ENCODE measurements around the gene SIPA1L3. TPM values are rescaled to one million over a fixed set of nuclear protein-coding genes. Genes with fewer than 3 reads are reported as not detected.

SIPA1L3 gene
- total RNA-seq, 1 experiment from 2014 or later, result 4.4 TPM

DNA sequence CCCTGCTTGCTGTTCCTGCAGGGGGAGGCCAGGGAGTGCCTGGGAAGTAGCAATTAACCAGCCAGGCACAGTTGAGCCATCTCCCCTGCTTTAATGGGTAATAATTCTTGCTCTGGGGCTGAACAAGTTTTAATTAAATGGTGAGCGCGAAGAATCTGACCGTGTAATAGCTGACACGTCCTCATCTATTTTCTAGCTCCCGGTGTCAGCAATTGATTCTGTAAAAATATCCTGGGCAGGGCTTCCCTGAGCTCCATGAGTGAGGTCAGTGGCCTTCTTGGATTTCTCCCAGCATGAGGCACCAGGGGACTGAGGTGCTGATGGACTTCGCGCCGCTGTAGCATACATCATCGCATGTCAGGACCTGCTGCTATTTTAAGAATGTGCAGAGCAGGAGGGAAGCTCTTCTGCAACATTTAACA lies 26.9 kb downstream of the SIPA1L3 start:
- DNase-seq (ENCODE audit: low read depth, low spot score), result no peak
- in situ Hi-C loops (cut with HindIII; ENCODE audit: low pct_unique_long_range_greater_than_20kb, low sequenced_read_pairs), result no loop called here

DNA sequence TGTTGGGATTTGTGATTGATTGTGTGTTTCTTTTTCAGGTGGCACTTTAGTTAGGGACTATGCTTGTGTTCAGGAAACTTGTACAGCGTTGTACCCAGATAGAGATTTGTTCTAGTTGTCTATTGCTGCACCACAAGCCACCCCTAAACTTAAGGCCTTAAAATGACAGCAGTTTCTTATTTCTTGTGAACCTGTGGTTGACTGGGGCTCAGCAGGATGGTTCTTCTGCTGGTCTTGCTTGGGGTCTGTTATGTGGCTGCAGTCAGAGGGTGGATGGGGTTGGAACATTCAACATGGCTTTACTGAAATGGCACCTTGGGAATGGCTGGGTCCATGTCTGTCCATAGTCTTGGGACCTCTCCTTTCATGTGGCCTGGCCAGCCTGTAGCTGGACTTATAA lies 28.3 kb downstream of the SIPA1L3 start:
- no peak for DNase-seq (ENCODE audit: low read depth, low spot score)
- in situ Hi-C loops (cut with HindIII; ENCODE audit: low pct_unique_long_range_greater_than_20kb, low sequenced_read_pairs), result no loop called here

DNA sequence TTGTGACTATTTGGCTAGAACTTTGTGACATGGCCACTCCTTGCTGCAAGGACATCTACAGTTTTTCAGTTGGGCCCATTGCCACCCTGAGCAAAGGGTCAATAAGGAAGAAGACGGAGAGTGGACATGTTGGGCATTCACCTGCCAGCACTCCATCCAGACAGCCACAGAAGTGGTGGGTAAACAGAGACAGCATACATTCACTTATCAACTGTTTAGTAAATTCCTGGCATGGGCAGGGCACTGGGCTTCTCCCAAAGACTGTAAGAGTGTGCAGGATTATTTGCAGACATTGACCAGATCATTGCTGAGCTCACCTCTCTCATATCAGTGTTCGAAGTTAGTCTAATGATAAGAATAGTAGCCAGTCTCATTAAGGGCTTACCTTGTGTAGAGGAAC lies 29.2 kb downstream of the SIPA1L3 start:
- DNase-seq (ENCODE audit: low read depth, low spot score), result no peak
- in situ Hi-C loops (cut with HindIII; ENCODE audit: low pct_unique_long_range_greater_than_20kb, low sequenced_read_pairs), result no loop called here

DNA sequence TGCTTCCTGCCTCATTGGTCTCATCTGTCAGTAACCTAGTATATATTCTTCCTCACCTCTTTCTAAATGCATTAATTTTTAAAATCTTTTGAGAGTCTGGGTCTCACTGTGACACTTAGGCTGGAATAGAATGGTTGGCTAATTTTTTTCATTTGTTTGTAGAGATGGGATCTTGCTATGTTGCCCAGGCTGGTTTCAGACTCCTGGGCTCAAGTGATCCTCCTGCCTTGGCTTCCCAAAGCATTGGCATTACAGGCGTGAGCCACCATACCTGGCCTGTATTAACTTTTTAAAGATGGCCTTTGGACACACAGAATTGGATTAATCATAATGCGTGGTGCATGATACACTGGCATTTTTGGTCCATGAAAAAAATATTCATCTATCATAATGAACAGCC lies 29.9 kb downstream of the SIPA1L3 start:
- in situ Hi-C loops (cut with HindIII; ENCODE audit: low pct_unique_long_range_greater_than_20kb, low sequenced_read_pairs), result no loop called here
- DNase-seq (ENCODE audit: low read depth, low spot score), result no peak

DNA sequence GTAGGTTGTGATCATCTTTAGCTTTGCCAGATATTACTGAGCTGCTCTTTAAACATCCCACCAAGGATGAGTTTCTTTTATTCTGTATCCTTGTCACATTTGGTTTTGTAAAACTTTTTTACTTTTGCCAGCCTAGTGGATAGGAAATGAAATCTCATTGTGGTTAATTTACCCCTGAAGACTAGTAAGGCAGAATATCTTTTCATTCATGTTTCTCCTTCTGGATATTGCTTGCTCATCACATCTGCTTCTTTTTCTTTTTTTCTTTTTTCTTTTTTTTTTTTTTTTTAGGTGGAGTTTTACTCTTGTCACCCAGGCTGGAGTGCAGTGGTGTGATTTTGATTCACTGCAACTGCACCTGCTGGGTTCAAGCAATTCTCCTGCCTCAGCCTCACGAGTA lies 31.3 kb downstream of the SIPA1L3 start:
- no peak for DNase-seq (ENCODE audit: low read depth, low spot score)
- in situ Hi-C loops (cut with HindIII; ENCODE audit: low pct_unique_long_range_greater_than_20kb, low sequenced_read_pairs), result no loop called here

DNA sequence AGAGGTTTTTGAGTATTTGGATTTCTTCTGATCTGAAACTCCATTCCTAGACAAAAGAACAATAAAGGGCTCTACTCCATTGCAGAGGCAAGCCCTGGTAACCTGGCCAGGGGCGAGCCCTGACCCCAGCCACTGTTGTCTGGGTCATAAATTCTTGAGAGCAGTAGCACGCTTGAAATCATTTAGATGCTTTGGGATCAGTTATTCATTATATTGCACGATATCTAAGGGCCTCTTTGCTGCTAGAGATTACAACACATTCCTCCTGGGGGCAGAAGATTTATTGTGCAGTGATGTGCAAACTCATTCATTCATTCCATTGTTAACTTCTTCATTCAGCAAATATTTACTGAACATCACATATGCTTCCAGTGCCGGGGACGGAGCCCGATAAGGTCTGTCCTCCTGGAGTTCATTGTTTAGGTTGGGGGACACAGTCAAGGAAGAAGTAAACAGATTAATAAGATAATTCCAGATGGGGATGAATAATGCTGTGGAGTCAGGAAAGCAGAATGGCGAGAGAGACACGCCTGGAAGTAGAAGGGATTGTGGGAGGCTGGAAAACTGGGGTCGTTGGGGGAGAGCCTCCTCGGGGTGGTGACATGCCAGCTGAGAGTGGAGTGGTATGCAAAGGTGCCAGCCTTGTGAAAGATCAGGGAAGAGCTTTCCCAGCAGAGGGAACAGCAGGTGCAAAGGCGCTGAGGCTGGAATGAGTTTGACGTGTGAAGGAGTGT lies 34.9 kb downstream of the SIPA1L3 start:
- in situ Hi-C loops (cut with HindIII; ENCODE audit: low pct_unique_long_range_greater_than_20kb, low sequenced_read_pairs), result no loop called here
- DNase-seq (ENCODE audit: low read depth, low spot score), result no peak

DNA sequence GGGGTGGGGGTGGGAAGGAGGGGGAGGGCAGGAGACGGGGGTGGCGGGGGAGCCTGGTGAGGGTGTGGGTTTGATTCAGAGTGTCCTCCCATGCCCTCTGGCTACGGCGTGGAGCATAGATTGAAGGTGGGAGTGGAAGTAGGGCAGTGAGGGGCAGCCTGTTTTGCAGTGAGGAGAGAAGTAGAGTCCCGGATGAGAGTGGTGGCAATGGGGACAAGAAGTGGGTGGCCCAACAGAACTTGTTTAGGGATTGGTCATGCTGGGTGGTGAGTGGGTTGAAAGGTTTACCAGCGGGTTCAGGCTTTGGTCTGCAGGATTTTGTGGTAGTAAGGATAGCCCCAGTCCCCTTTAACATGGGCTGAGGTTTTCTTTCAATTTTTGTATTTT lies 35.5 kb downstream of the SIPA1L3 start:
- DNase-seq (ENCODE audit: low read depth, low spot score), result no peak
- in situ Hi-C loops (cut with HindIII; ENCODE audit: low pct_unique_long_range_greater_than_20kb, low sequenced_read_pairs), result no loop called here

DNA sequence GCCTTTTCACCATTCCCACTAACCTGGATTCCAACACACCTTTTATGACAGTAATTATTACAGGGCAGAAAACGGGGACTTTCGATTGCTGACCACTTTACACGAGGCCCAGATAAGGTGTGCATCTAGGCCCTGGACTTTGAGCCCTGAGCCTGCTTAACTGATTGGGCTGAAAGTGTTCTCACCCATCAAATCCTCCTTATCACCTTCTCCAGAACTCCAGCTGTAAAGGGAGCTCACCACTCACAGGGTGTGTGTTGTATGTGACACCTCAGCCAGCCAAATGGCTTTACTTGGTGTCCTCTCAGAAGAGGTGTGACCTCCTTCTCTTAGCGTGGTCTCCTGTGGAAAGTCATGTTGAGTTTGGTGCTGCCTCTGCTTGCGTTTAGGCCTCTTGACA lies 36.5 kb downstream of the SIPA1L3 start:
- no peak for DNase-seq (ENCODE audit: low read depth, low spot score)
- in situ Hi-C loops (cut with HindIII; ENCODE audit: low pct_unique_long_range_greater_than_20kb, low sequenced_read_pairs), result no loop called here

DNA sequence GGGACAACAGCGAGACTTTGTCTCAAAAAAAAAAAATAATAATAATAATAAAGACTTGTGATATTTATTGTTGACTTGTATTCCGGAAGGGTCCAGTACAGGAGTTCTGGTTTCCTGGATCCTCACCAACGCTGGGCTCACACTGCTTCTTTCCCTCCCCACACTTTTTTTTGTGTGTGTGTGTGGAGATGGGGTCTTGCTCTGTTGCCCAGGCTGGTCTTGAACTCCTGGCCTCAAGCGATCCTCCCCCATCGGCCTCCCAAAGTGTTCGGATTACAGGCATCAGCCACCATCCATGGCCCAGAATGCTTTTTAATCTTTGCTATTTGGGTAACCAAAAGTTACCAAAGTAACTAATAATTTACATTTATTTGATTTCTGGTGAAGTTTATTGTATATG lies 39.1 kb downstream of the SIPA1L3 start:
- no peak for DNase-seq (ENCODE audit: low read depth, low spot score)
- in situ Hi-C loops (cut with HindIII; ENCODE audit: low pct_unique_long_range_greater_than_20kb, low sequenced_read_pairs), result no loop called here

DNA sequence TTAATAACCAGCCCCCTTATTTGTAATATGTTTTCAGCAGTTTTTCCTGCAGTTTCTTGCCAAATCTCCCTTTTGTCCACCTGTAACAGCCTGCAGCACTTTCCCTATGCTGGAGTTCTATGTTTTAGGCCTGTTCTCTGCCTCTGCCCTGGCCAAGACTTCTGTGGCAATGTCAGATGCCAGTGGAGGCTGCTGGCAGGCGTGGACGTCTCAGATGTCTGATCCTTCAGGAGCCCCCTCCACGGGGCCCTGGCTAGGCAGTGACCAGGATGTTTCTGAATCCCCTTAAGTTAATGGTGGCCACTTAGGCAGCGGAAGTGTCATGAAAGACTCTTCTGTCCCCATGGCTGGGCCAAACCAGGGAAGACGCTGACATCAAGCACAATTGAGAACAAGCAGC lies 40.8 kb downstream of the SIPA1L3 start:
- in situ Hi-C loops (cut with HindIII; ENCODE audit: low pct_unique_long_range_greater_than_20kb, low sequenced_read_pairs), result no loop called here
- DNase-seq (ENCODE audit: low read depth, low spot score), result no peak

DNA sequence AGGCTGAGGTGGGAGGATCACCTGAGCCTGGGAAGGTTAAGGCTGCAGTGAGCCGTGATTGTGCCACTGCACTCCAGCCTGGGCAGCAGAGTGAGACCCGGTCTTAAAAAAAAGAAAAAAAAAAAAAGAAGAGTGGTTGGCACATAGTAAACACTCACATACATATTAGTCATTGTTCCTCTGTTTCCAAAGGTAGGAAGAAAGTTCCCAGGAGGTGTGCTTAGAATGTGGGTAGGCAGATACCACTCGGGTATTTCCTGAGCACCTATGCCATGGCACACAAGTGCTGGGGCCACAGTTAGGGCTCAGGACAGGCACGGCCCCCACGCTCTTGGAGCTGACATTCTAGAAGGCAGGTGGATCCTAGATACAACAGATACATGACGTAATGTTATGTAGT lies 41.4 kb downstream of the SIPA1L3 start:
- in situ Hi-C loops (cut with HindIII; ENCODE audit: low pct_unique_long_range_greater_than_20kb, low sequenced_read_pairs), result no loop called here
- no peak for DNase-seq (ENCODE audit: low read depth, low spot score)

DNA sequence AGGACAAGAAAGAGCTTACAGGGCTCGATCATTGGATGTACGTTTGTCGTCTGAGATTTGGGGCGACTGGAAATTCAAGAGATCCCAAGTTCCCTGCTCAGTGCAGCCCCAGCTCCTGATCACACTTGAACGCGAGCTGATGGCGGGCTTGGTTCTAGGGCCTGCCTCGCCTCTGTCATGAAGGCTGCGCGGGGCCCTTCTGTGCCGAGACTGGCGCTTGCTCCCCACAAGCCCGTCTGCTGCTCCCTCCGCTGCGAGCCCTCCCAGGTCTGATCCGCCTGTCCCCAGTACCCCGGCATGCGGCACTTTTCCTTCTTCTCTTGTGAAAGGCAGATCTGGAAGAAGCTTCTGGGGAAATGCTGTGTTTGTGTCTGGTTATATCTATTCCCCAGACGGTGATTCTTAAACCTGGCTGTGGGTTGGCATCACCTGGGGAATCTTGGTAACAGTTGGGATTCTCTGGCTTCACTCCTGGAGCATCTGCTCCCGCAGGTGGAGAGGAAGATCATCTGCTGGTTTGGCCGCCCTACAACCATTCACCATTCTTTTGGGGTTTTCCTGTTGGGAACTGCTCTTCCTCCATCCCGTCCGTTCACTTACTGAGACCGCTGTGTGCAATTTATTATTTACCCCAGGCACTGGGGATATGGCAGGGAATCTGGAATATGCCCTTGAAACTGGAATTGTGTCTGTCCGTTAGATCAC lies 43.6 kb downstream of the SIPA1L3 start:
- in situ Hi-C loops (cut with HindIII; ENCODE audit: low pct_unique_long_range_greater_than_20kb, low sequenced_read_pairs), result no loop called here
- no peak for DNase-seq (ENCODE audit: low read depth, low spot score)

DNA sequence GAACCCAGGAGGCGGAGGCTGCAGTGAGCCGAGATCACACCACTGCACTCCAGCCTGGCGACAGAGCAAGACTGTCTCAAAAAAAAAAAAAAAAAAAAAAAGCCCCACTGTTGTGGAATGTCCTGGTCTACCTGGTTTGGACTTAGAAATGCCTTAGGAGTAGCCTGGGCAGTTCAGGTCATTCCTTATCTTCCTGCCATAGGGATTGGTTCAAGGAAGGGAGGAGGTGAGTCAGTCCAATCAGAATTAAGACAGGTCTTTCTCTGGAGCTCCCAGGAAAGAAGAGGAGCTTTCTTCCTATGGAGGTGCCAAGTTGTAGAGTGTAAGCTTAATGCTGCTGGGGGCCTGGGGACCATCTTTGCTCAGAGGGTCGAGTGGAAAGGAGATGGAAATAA lies 44.8 kb downstream of the SIPA1L3 start:
- in situ Hi-C loops (cut with HindIII; ENCODE audit: low pct_unique_long_range_greater_than_20kb, low sequenced_read_pairs), result no loop called here
- DNase-seq (ENCODE audit: low read depth, low spot score), result no peak

DNA sequence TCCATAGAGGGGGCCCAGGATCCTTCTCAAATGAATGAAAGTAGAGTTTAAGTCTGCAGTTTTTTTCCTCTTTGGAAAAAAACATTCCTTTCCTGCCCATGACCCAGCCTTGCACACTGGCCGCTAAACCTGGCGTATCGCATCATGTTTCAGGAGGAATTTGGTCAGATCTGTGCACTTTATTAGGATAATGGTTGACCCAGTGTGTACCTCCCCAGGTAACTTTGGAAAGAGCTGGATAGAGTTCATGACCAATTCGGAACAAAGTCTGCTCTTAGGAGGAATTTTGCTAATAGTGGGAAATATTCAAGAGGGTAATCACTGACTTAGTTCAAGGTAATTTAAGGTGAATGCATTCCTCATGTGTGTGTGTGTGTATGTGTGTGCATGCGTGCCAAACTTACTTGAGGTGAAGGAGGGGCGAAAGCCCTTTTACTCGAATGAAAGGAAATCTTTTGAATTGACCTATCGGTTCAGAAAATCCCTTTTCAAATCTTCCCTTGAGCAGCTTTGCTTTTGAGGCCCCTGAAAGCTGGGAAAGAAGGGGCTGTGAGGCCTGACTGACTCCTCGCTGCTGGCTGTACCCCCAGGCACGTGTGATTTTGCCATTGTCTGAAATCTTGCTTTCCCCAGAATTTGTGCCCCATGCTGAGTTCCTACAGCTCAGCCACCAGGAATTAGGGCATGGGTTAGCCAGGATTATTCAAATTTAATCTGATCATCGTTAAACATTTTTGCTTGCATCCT lies 46.3 kb downstream of the SIPA1L3 start:
- DNase-seq (ENCODE audit: low read depth, low spot score), result no peak
- in situ Hi-C loops (cut with HindIII; ENCODE audit: low pct_unique_long_range_greater_than_20kb, low sequenced_read_pairs), result no loop called here

DNA sequence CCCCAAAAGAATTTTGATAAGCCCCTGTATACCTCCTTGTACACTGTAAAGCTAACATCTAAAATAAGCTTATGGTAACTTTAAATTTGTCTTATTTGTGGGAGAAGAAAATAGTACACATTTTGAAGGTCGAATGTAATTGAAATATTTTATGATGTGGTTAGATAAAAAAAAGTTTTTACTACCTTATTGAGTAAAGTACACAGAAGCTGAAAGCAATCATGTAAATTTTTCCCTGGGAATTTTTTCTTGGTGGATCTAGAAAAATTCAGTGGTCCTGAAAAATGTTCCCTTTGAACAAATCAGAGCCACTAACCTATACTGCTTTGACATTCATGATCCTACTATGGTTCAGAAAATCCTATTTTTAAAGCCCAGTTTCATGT lies 46.9 kb downstream of the SIPA1L3 start:
- DNase-seq (ENCODE audit: low read depth, low spot score), result no peak
- in situ Hi-C loops (cut with HindIII; ENCODE audit: low pct_unique_long_range_greater_than_20kb, low sequenced_read_pairs), result no loop called here

DNA sequence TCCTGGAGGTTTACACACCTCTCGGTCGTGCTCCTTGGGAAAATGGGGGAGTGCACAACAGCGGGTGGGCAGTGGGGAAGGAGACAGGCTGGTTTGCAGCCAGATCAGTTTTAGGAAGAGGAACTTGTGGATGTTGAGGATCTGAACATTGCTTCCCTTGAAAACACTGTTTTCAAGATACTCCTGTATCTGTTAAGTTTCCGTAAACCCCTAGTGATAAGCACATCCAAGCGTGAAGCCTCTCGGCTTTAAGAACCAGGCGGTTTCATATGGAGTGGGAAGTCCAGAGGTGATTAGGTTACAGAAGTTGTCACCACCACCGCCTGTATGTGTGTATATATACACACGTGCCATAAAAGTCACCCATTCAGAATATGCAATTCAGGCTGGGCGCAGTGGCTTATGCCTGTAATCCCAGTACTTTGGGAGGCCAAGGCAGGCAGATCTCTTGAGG lies 47.4 kb downstream of the SIPA1L3 start:
- in situ Hi-C loops (cut with HindIII; ENCODE audit: low pct_unique_long_range_greater_than_20kb, low sequenced_read_pairs), result no loop called here
- DNase-seq (ENCODE audit: low read depth, low spot score), result no peak

DNA sequence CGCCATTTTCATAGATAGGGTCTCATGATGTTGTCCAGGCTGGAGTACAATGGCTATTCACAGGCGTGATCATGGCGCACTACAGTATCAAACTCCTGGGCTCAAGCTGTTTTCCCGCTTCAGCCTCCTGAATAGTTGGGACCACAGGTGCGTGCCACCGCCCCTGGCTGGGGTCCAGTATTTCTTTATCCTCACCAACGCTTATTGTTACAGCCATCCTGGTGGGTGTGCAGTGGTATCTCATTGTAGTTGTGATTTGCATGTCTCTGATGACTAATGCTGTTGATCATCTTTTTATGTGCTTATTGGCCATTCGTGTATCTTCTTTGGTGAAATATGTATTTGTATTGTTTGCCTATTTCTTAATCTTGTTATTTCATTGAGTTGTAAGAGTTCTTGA lies 49.0 kb downstream of the SIPA1L3 start:
- DNase-seq (ENCODE audit: low read depth, low spot score), result no peak
- in situ Hi-C loops (cut with HindIII; ENCODE audit: low pct_unique_long_range_greater_than_20kb, low sequenced_read_pairs), result no loop called here

DNA sequence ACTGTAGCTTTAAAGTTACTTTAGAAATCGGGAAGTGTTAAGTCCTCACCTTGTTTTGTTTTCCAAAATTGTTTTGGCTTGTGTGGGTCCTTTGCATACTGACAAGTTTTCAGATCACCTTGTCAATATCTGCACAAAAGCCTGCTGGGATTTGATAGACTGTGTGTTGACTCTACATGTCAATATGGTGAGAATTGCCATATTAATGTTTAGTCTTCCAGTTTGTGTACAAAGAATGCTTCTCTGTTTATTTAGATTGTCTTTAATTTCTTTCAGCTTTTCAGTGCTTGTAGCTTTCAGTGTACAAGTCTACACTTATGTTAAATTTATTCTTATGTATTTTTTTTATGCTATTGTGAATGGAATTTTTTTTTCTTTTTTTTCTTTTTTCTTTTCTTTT lies 50.2 kb downstream of the SIPA1L3 start:
- no peak for DNase-seq (ENCODE audit: low read depth, low spot score)
- in situ Hi-C loops (cut with HindIII; ENCODE audit: low pct_unique_long_range_greater_than_20kb, low sequenced_read_pairs), result no loop called here

DNA sequence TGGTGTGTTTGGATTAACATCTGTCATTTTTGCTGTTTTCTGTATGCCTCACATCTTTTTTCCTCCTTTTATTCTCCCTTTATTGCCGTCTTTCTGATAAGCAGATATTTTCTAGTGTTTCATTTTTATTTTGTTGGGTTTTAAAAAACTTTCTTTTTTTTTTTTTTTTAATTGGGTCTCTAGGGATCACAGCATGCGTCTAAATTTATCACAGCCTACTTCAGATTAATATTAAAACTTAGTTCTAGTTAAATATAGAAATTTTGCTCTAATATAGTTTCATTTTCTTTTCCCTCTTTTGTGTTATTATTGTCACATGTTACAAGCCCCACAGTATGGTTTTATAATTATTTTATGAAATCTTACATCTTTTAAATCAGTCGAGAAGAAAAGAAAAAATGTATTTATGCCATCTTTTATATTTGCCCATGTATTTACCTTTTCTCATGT lies 52.7 kb downstream of the SIPA1L3 start:
- in situ Hi-C loops (cut with HindIII; ENCODE audit: low pct_unique_long_range_greater_than_20kb, low sequenced_read_pairs), result no loop called here
- DNase-seq (ENCODE audit: low read depth, low spot score), result no peak
